Measurements from ENCODE around the gene FEM1B.

FEM1B gene

DNA sequence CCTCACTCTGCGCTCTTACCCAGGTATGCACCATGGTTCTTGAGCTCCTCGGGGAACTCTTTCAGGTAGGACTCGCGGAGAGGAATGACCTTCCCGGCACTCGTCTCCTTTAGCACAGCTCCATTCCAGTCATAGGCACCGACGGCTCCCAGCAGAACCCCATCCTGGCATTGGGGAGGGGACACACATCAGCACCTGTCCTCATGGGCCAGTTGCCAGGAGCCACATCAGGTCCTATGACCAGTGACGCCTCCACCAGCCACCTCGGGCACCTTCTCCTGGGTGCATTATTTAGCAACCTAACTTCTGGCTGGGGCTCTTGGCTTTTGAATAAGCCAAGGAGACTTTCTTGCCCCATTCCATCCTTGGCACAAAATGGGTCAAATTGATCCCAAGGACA lies 61.9 kb downstream of the FEM1B start:
- Histone ChIP-seq H3F3A (ENCODE audit: insufficient read depth, low read length) (no peaks in the 10 kb centered on the region), H3K27ac (ENCODE audit: low read depth, low read length, poor library complexity, severe bottlenecking) (no peak overlapping the region), H3K9ac (ENCODE audit: low read length) (no peak overlapping the region), H3K9me3 (ENCODE audit: low read length) (no peaks in the 10 kb centered on the region), H3K36me3 (ENCODE audit: insufficient read depth, low read length) (no peaks in the 10 kb centered on the region), H3K9me2 (ENCODE audit: low read depth, low read length) (no peaks in the 10 kb centered on the region), H3K4me2 (ENCODE audit: low read length) (no peak overlapping the region), H3K79me2 (ENCODE audit: insufficient read depth, low read length) (no peaks in the 10 kb centered on the region), H3K27me3 (ENCODE audit: insufficient read depth, low read length) (0 out of 2 replicates have a peak, but pooled peaks cover 4% of the 10 kb centered on the region), H2AFZ (ENCODE audit: low read length) (no peak overlapping the region), H3K4me1 (ENCODE audit: insufficient read depth, low read length, severe bottlenecking) (no peaks in the 10 kb centered on the region), H3K4me3 (ENCODE audit: low read depth, low read length, poor library complexity, severe bottlenecking) (no peak overlapping the region), H4K20me1 (ENCODE audit: insufficient read depth, low read length) (no peaks in the 10 kb centered on the region)
- TF ChIP-seq, protein P1, sequence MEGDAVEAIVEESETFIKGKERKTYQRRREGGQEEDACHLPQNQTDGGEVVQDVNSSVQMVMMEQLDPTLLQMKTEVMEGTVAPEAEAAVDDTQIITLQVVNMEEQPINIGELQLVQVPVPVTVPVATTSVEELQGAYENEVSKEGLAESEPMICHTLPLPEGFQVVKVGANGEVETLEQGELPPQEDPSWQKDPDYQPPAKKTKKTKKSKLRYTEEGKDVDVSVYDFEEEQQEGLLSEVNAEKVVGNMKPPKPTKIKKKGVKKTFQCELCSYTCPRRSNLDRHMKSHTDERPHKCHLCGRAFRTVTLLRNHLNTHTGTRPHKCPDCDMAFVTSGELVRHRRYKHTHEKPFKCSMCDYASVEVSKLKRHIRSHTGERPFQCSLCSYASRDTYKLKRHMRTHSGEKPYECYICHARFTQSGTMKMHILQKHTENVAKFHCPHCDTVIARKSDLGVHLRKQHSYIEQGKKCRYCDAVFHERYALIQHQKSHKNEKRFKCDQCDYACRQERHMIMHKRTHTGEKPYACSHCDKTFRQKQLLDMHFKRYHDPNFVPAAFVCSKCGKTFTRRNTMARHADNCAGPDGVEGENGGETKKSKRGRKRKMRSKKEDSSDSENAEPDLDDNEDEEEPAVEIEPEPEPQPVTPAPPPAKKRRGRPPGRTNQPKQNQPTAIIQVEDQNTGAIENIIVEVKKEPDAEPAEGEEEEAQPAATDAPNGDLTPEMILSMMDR (IDR thresholded peaks at IDR 0.05; ENCODE audit: low read length) = no peak

DNA sequence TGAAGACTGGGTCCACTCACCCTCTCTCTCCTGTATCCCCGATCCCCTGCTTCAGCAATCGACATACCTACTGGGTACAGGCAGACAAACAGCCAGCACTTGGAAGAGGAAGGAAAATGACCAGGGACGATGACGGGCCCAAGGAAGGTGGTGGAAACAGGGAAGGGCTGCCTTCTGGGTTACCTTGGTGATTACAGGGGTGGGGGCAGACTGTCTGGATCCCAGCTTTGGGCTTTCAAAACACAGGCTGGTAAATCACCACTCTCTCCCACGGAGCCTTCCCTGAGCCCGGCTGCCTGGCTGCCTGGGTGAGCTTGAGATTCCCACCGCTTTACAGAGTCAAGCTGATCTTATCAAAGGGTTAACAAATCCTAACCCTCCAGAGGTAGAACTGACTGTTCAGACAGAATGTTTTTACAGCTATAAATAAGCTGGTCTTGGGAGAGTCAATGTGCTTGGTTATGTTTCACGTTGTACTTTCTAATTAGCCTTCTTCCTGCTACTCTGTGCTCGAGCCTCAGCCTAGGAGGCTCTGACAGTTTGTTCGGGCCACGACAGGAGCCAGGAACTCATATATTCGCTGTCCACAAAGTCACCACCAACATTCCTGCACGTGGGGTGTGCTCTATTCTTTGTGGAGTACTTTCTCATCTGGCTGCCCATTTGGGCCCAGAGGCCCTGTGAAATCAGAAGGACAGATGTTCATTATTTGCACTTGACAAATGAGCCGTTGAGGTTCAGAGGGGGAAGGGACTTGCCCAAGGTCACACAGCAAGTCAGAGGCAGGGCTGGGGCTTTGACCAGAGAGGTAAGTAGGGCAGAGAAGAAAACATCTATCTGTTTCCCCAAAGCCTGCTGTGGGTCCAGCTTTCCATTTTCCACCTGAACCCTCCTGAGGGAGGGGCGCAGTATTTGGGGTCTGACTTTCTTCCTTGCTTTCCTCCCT lies 63.5 kb downstream of the FEM1B start:
- Histone ChIP-seq H3F3A (ENCODE audit: insufficient read depth, low read length) (no peaks in the 10 kb centered on the region), H4K20me1 (ENCODE audit: insufficient read depth, low read length) (no peaks in the 10 kb centered on the region), H3K4me3 (ENCODE audit: low read depth, low read length, poor library complexity, severe bottlenecking) (no peak overlapping the region), H3K9ac (ENCODE audit: low read length) (no peak overlapping the region), H3K27ac (ENCODE audit: low read depth, low read length, poor library complexity, severe bottlenecking) (no peak overlapping the region), H3K4me2 (ENCODE audit: low read length) (no peak overlapping the region), H3K9me2 (ENCODE audit: low read depth, low read length) (no peaks in the 10 kb centered on the region), H3K4me1 (ENCODE audit: insufficient read depth, low read length, severe bottlenecking) (no peaks in the 10 kb centered on the region), H3K27me3 (ENCODE audit: insufficient read depth, low read length) (0 out of 2 replicates have a peak, but pooled peaks cover 4% of the 10 kb centered on the region), H3K36me3 (ENCODE audit: insufficient read depth, low read length) (no peaks in the 10 kb centered on the region), H3K79me2 (ENCODE audit: insufficient read depth, low read length) (no peaks in the 10 kb centered on the region), H2AFZ (ENCODE audit: low read length) (no peak overlapping the region), H3K9me3 (ENCODE audit: low read length) (no peaks in the 10 kb centered on the region)
- TF ChIP-seq, protein P1 (IDR thresholded peaks at IDR 0.05; ENCODE audit: low read length) = no peak
- no peak for TF ChIP-seq EZH2 (IDR thresholded peaks at IDR 0.05; ENCODE audit: borderline replicate concordance, low read length)

DNA sequence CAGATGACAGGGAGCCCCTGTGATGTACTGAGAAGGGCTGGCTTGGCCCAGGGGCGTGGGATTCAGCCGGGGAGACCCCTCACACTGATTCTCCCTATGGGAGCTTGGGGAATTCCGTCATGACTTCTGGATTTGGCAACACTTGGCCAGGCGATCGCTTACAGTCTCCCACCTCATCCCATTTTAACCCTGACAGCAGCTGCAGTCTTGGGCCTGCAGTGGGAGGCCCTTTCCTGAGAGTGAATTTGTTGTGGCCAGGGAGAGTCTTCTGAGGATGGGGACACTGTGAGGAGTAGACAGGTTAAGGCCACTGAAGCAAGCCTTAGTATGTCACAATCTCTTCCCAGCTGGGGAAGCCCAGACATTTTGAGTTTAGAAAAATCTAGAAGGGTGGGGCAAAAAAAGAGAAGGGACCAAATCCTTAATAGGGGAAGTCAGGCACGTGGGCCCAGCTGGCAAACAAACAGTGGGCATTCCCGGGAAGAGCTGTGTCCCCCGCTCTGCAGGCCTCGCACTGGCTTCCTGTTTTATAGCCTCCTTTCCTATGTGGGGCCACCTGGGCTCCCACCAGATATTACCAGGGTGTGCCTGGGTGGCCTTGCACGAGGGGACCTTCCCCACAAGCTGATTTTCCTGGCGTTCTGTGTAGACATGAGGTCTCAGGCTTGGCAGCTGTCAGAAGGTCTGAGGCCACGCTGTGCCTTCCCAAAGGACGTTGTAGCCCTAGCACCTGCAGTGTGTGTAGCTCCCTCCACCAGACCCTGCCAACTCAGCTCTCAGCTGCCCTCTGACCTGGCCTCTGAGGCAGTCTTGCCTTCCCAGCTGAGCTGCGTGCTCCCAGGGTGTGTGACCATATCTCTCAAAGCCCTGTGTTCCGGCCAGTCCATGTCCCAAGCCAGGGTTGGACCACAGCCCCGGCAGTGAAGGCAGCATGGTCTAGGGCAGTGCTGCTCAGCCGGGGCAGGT lies 64.5 kb downstream of the FEM1B start:
- no peaks in the 10 kb centered on the region for H3F3A ChIP-seq (ENCODE audit: insufficient read depth, low read length)
- no peak overlapping the region for H3K27ac ChIP-seq (ENCODE audit: low read depth, low read length, poor library complexity, severe bottlenecking)
- H3K4me3 ChIP-seq (ENCODE audit: low read depth, low read length, poor library complexity, severe bottlenecking) = no peak overlapping the region
- H3K36me3 ChIP-seq (ENCODE audit: insufficient read depth, low read length) = no peaks in the 10 kb centered on the region
- H3K9me3 ChIP-seq (ENCODE audit: low read length) = no peaks in the 10 kb centered on the region
- 0 out of 2 replicates have a peak, but pooled peaks cover 4% of the 10 kb centered on the region for H3K27me3 ChIP-seq (ENCODE audit: insufficient read depth, low read length)
- no peaks in the 10 kb centered on the region for H4K20me1 ChIP-seq (ENCODE audit: insufficient read depth, low read length)
- no peaks in the 10 kb centered on the region for H3K9me2 ChIP-seq (ENCODE audit: low read depth, low read length)
- no peaks in the 10 kb centered on the region for H3K79me2 ChIP-seq (ENCODE audit: insufficient read depth, low read length)
- no peak overlapping the region for H3K4me2 ChIP-seq (ENCODE audit: low read length)
- no peak overlapping the region for H2AFZ ChIP-seq (ENCODE audit: low read length)
- TF ChIP-seq EZH2 (IDR thresholded peaks at IDR 0.05; ENCODE audit: borderline replicate concordance, low read length) = no peak
- TF ChIP-seq, protein P1 (IDR thresholded peaks at IDR 0.05; ENCODE audit: low read length) = no peak
- H3K9ac ChIP-seq (ENCODE audit: low read length) = no peak overlapping the region
- no peaks in the 10 kb centered on the region for H3K4me1 ChIP-seq (ENCODE audit: insufficient read depth, low read length, severe bottlenecking)

Measured in OCI-LY1 (cell line).